ENCODE results near the gene ZFPM1. TPM values are rescaled to one million over a fixed set of nuclear protein-coding genes. Genes with fewer than 3 reads are reported as not detected.

The ZFPM1 gene
- total RNA-seq, 1 experiment from 2014 or later = 14.6 TPM

DNA sequence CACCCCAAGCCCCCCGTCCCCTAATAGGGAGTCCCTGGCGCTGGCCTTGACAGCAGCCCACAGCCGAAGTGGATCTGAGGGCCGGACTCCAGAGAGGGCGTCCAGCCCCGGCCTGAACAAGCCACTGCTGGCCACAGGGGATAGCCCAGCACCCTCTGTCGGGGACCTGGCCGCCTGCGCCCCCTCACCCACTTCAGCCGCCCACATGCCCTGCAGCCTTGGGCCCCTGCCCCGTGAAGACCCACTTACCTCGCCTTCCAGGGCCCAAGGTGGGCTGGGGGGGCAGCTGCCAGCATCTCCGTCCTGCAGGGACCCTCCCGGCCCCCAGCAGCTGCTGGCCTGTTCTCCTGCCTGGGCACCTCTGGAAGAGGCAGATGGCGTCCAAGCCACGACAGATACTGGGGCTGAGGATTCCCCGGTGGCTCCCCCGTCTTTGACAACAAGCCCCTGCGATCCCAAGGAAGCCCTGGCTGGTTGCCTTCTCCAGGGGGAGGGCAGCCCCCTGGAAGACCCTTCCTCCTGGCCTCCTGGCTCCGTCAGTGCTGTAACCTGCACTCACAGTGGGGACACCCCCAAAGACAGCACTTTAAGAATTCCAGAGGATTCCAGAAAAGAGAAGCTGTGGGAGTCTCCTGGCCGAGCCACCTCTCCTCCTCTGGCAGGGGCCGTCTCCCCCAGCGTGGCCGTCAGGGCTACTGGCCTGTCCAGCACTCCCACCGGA lies 19.3 kb upstream of the ZFPM1 start:
- Histone ChIP-seq H4K20me1 (ENCODE audit: insufficient read depth) (no peaks in the 10 kb centered on the region), H3K9me2 (ENCODE audit: insufficient read depth) (no peaks in the 10 kb centered on the region), H3K4me2 (ENCODE audit: low read length) (no peak overlapping the region), H3K79me2 (ENCODE audit: insufficient read depth, low read length) (no peaks in the 10 kb centered on the region), H2AFZ (ENCODE audit: low read depth, low read length, poor library complexity, severe bottlenecking) (no peak overlapping the region), H3K4me3 (replicated peaks in 1 of 2; ENCODE audit: low read depth in 1 of 2, low read length in 2 of 2) (no peak overlapping the region), H3K36me3 (ENCODE audit: control insufficient read depth in 1 of 2, insufficient read depth in 2 of 2, low read length in 2 of 2) (no peaks in the 10 kb centered on the region), H3K9ac (ENCODE audit: low read length) (no peak overlapping the region), H3K4me1 (ENCODE audit: control insufficient read depth in 1 of 2, insufficient read depth in 2 of 2, low read length in 2 of 2) (peaks cover 0 to 4% of the 10 kb centered on the region in 2 experiments; a peak in 2 of 4 replicates), H3K27ac (ENCODE audit: low read depth, low read length) (no peak overlapping the region), H3K9me3 (ENCODE audit: control insufficient read depth in 1 of 2, insufficient read depth in 1 of 2, low read depth in 1 of 2, low read length in 2 of 2) (no peaks in the 10 kb centered on the region), H3K27me3 (ENCODE audit: insufficient read depth, low read length) (no peaks in the 10 kb centered on the region)
- CTCF ChIA-PET = no interaction called here
- RAD21 ChIA-PET (ENCODE audit: low non-redundant PET in 1 of 2, low total read pairs in 2 of 2, uncharacterized antibody in 2 of 2, unreplicated experiment in 2 of 2) = no interaction called here
- BruUV-seq (replicated peaks) = no TSS peak
- TF ChIP-seq RAD21 (IDR thresholded peaks at IDR 0.05; ENCODE audit: low read depth) (no peak), SIN3A (IDR thresholded peaks at IDR 0.05; ENCODE audit: low read depth) (no peak), EZH2 (IDR thresholded peaks at IDR 0.05) (no peak), CEBPB (IDR thresholded peaks at IDR 0.05; ENCODE audit: low read depth) (no peak), EZH2phosphoT487 (IDR thresholded peaks at IDR 0.05; ENCODE audit: borderline replicate concordance) (no peak)
- TF ChIP-seq, protein P1, sequence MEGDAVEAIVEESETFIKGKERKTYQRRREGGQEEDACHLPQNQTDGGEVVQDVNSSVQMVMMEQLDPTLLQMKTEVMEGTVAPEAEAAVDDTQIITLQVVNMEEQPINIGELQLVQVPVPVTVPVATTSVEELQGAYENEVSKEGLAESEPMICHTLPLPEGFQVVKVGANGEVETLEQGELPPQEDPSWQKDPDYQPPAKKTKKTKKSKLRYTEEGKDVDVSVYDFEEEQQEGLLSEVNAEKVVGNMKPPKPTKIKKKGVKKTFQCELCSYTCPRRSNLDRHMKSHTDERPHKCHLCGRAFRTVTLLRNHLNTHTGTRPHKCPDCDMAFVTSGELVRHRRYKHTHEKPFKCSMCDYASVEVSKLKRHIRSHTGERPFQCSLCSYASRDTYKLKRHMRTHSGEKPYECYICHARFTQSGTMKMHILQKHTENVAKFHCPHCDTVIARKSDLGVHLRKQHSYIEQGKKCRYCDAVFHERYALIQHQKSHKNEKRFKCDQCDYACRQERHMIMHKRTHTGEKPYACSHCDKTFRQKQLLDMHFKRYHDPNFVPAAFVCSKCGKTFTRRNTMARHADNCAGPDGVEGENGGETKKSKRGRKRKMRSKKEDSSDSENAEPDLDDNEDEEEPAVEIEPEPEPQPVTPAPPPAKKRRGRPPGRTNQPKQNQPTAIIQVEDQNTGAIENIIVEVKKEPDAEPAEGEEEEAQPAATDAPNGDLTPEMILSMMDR (IDR thresholded peaks at IDR 0.05 in 2 of 3, conservative IDR thresholded peaks at IDR 0.05 in 1 of 3; ENCODE audit: borderline replicate concordance in 1 of 3, insufficient read depth in 1 of 3, low read depth in 2 of 3, low read length in 2 of 3) = no peak
- TF ChIP-seq, protein P2, sequence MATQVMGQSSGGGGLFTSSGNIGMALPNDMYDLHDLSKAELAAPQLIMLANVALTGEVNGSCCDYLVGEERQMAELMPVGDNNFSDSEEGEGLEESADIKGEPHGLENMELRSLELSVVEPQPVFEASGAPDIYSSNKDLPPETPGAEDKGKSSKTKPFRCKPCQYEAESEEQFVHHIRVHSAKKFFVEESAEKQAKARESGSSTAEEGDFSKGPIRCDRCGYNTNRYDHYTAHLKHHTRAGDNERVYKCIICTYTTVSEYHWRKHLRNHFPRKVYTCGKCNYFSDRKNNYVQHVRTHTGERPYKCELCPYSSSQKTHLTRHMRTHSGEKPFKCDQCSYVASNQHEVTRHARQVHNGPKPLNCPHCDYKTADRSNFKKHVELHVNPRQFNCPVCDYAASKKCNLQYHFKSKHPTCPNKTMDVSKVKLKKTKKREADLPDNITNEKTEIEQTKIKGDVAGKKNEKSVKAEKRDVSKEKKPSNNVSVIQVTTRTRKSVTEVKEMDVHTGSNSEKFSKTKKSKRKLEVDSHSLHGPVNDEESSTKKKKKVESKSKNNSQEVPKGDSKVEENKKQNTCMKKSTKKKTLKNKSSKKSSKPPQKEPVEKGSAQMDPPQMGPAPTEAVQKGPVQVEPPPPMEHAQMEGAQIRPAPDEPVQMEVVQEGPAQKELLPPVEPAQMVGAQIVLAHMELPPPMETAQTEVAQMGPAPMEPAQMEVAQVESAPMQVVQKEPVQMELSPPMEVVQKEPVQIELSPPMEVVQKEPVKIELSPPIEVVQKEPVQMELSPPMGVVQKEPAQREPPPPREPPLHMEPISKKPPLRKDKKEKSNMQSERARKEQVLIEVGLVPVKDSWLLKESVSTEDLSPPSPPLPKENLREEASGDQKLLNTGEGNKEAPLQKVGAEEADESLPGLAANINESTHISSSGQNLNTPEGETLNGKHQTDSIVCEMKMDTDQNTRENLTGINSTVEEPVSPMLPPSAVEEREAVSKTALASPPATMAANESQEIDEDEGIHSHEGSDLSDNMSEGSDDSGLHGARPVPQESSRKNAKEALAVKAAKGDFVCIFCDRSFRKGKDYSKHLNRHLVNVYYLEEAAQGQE (IDR thresholded peaks at IDR 0.05; ENCODE audit: low read depth) = no peak
- TF ChIP-seq, protein P3, sequence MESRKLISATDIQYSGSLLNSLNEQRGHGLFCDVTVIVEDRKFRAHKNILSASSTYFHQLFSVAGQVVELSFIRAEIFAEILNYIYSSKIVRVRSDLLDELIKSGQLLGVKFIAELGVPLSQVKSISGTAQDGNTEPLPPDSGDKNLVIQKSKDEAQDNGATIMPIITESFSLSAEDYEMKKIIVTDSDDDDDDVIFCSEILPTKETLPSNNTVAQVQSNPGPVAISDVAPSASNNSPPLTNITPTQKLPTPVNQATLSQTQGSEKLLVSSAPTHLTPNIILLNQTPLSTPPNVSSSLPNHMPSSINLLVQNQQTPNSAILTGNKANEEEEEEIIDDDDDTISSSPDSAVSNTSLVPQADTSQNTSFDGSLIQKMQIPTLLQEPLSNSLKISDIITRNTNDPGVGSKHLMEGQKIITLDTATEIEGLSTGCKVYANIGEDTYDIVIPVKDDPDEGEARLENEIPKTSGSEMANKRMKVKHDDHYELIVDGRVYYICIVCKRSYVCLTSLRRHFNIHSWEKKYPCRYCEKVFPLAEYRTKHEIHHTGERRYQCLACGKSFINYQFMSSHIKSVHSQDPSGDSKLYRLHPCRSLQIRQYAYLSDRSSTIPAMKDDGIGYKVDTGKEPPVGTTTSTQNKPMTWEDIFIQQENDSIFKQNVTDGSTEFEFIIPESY (IDR thresholded peaks at IDR 0.05; ENCODE audit: extremely low read depth, insufficient replicate concordance, low read length) = no peak
- intact Hi-C loops (cut with micrococcal nuclease) = no loop called here
- POLR2A ChIA-PET = no interaction called here
- DNase-seq (ENCODE audit: low read depth, low spot score) (no peak), ATAC-seq (no peak)

Data from HCT116 (cell line).